ENCODE results near the gene TRAF3.

TRAF3 gene

GRCh38 chr14:102943454-102943853, 166.2 kb downstream of the TRAF3 start:
- no peak overlapping the region for H3K4me2 ChIP-seq (ENCODE audit: low read length)
- H3K4ac ChIP-seq (ENCODE audit: low read depth, low read length) = no peak overlapping the region
- peaks cover 11% of the 10 kb centered on the region for H3K36me3 ChIP-seq (ENCODE audit: control insufficient read depth, insufficient read depth, low read length)
- H3K79me2 ChIP-seq (ENCODE audit: control insufficient read depth, insufficient read depth, low read length) = no peaks in the 10 kb centered on the region
- WGBS (ENCODE audit: extremely low coverage, insufficient coverage, low lambda C conversion rate) = no CpG with 5 or more reads among the region's 16 CpGs
- H3K9ac ChIP-seq (ENCODE audit: low read length) = no peak overlapping the region
- H2BK120ac ChIP-seq (ENCODE audit: low read depth, low read length) = no peak overlapping the region
- no peak overlapping the region for H4K8ac ChIP-seq (ENCODE audit: low read depth, low read length)
- H4K5ac ChIP-seq (ENCODE audit: low read length) = no peak overlapping the region
- no peaks in the 10 kb centered on the region for H3K27me3 ChIP-seq (ENCODE audit: insufficient read depth, low read length, poor library complexity)
- H3K27ac ChIP-seq (ENCODE audit: low read depth, low read length) = no peak overlapping the region
- no peak overlapping the region for H3K18ac ChIP-seq (ENCODE audit: low read length)
- H2BK5ac ChIP-seq (ENCODE audit: low read length) = no peak overlapping the region
- H3K56ac ChIP-seq (ENCODE audit: low read length) = no peak overlapping the region
- no peaks in the 10 kb centered on the region for H3K79me1 ChIP-seq (ENCODE audit: low read length)
- H2AK5ac ChIP-seq (ENCODE audit: low read length) = no peak overlapping the region
- H2BK15ac ChIP-seq (replicated peaks; ENCODE audit: low read depth) = no peak overlapping the region
- DNase-seq = no peak
- H3K4me1 ChIP-seq (ENCODE audit: control insufficient read depth, low read depth, low read length) = no peaks in the 10 kb centered on the region
- H3K4me3 ChIP-seq (ENCODE audit: low read length) = no peak overlapping the region
- no peak overlapping the region for H3K23ac ChIP-seq (ENCODE audit: low read length)

GRCh38 chr14:102943979-102944378, 166.7 kb downstream of the TRAF3 start:
- no peak overlapping the region for H3K4me2 ChIP-seq (ENCODE audit: low read length)
- no peak overlapping the region for H3K27ac ChIP-seq (ENCODE audit: low read depth, low read length)
- H2BK15ac ChIP-seq (replicated peaks; ENCODE audit: low read depth) = no peak overlapping the region
- no CpG with 5 or more reads among the region's 15 CpGs for WGBS (ENCODE audit: extremely low coverage, insufficient coverage, low lambda C conversion rate)
- peaks cover 11% of the 10 kb centered on the region for H3K36me3 ChIP-seq (ENCODE audit: control insufficient read depth, insufficient read depth, low read length)
- H3K4ac ChIP-seq (ENCODE audit: low read depth, low read length) = no peak overlapping the region
- H3K18ac ChIP-seq (ENCODE audit: low read length) = no peak overlapping the region
- DNase-seq = no peak
- H3K79me1 ChIP-seq (ENCODE audit: low read length) = no peaks in the 10 kb centered on the region
- no peak overlapping the region for H3K23ac ChIP-seq (ENCODE audit: low read length)
- no peak overlapping the region for H4K5ac ChIP-seq (ENCODE audit: low read length)
- no peaks in the 10 kb centered on the region for H3K27me3 ChIP-seq (ENCODE audit: insufficient read depth, low read length, poor library complexity)
- H3K56ac ChIP-seq (ENCODE audit: low read length) = no peak overlapping the region
- H3K79me2 ChIP-seq (ENCODE audit: control insufficient read depth, insufficient read depth, low read length) = no peaks in the 10 kb centered on the region
- H3K4me1 ChIP-seq (ENCODE audit: control insufficient read depth, low read depth, low read length) = no peaks in the 10 kb centered on the region
- H3K4me3 ChIP-seq (ENCODE audit: low read length) = no peak overlapping the region
- H2BK5ac ChIP-seq (ENCODE audit: low read length) = no peak overlapping the region
- no peak overlapping the region for H4K8ac ChIP-seq (ENCODE audit: low read depth, low read length)
- no peak overlapping the region for H2BK120ac ChIP-seq (ENCODE audit: low read depth, low read length)
- H2AK5ac ChIP-seq (ENCODE audit: low read length) = no peak overlapping the region
- no peak overlapping the region for H3K9ac ChIP-seq (ENCODE audit: low read length)

- H3K18ac ChIP-seq (ENCODE audit: low read length) = no peak overlapping the region
- DNase-seq = no peak
- no peak overlapping the region for H2BK120ac ChIP-seq (ENCODE audit: low read depth, low read length)
- H3K79me1 ChIP-seq (ENCODE audit: low read length) = no peaks in the 10 kb centered on the region
- no peak overlapping the region for H3K27ac ChIP-seq (ENCODE audit: low read depth, low read length)
- H2AK5ac ChIP-seq (ENCODE audit: low read length) = no peak overlapping the region
- H3K4me2 ChIP-seq (ENCODE audit: low read length) = no peak overlapping the region
- no CpG with 5 or more reads among the region's 36 CpGs for WGBS (ENCODE audit: extremely low coverage, insufficient coverage, low lambda C conversion rate)
- no peak overlapping the region for H2BK5ac ChIP-seq (ENCODE audit: low read length)
- H4K8ac ChIP-seq (ENCODE audit: low read depth, low read length) = no peak overlapping the region
- H3K4me1 ChIP-seq (ENCODE audit: control insufficient read depth, low read depth, low read length) = no peaks in the 10 kb centered on the region
- H3K9ac ChIP-seq (ENCODE audit: low read length) = no peak overlapping the region
- H3K23ac ChIP-seq (ENCODE audit: low read length) = no peak overlapping the region
- no peaks in the 10 kb centered on the region for H3K79me2 ChIP-seq (ENCODE audit: control insufficient read depth, insufficient read depth, low read length)
- H2BK15ac ChIP-seq (replicated peaks; ENCODE audit: low read depth) = no peak overlapping the region
- peaks cover 17% of the 10 kb centered on the region for H3K36me3 ChIP-seq (ENCODE audit: control insufficient read depth, insufficient read depth, low read length)
- no peak overlapping the region for H3K4ac ChIP-seq (ENCODE audit: low read depth, low read length)
- no peaks in the 10 kb centered on the region for H3K27me3 ChIP-seq (ENCODE audit: insufficient read depth, low read length, poor library complexity)
- no peak overlapping the region for H3K4me3 ChIP-seq (ENCODE audit: low read length)
- H4K5ac ChIP-seq (ENCODE audit: low read length) = no peak overlapping the region
- no peak overlapping the region for H3K56ac ChIP-seq (ENCODE audit: low read length)
These were observed 167.4 kb downstream of the TRAF3 start for GRCh38 chr14:102944448-102945330.

- H3K27ac ChIP-seq (ENCODE audit: low read depth, low read length) = no peak overlapping the region
- no peaks in the 10 kb centered on the region for H3K27me3 ChIP-seq (ENCODE audit: insufficient read depth, low read length, poor library complexity)
- peaks cover 20% of the 10 kb centered on the region for H3K36me3 ChIP-seq (ENCODE audit: control insufficient read depth, insufficient read depth, low read length)
- no peak overlapping the region for H2AK5ac ChIP-seq (ENCODE audit: low read length)
- no peak for DNase-seq
- H3K4me1 ChIP-seq (ENCODE audit: control insufficient read depth, low read depth, low read length) = no peaks in the 10 kb centered on the region
- H2BK5ac ChIP-seq (ENCODE audit: low read length) = no peak overlapping the region
- no peaks in the 10 kb centered on the region for H3K79me2 ChIP-seq (ENCODE audit: control insufficient read depth, insufficient read depth, low read length)
- WGBS (ENCODE audit: extremely low coverage, insufficient coverage, low lambda C conversion rate) = no CpG with 5 or more reads among the region's 29 CpGs
- H3K56ac ChIP-seq (ENCODE audit: low read length) = no peak overlapping the region
- no peak overlapping the region for H3K9ac ChIP-seq (ENCODE audit: low read length)
- no peak overlapping the region for H2BK120ac ChIP-seq (ENCODE audit: low read depth, low read length)
- no peaks in the 10 kb centered on the region for H3K79me1 ChIP-seq (ENCODE audit: low read length)
- H3K18ac ChIP-seq (ENCODE audit: low read length) = no peak overlapping the region
- H3K4ac ChIP-seq (ENCODE audit: low read depth, low read length) = no peak overlapping the region
- no peak overlapping the region for H4K5ac ChIP-seq (ENCODE audit: low read length)
- no peak overlapping the region for H4K8ac ChIP-seq (ENCODE audit: low read depth, low read length)
- H3K4me3 ChIP-seq (ENCODE audit: low read length) = no peak overlapping the region
- H3K23ac ChIP-seq (ENCODE audit: low read length) = no peak overlapping the region
- no peak overlapping the region for H3K4me2 ChIP-seq (ENCODE audit: low read length)
- no peak overlapping the region for H2BK15ac ChIP-seq (replicated peaks; ENCODE audit: low read depth)
These were observed 168.3 kb downstream of the TRAF3 start for GRCh38 chr14:102945346-102946130.

GRCh38 chr14:102947321-102948103, 170.3 kb downstream of the TRAF3 start:
- Histone ChIP-seq H3K23ac (ENCODE audit: low read length) (no peak overlapping the region), H3K4ac (ENCODE audit: low read depth, low read length) (no peak overlapping the region), H3K79me2 (ENCODE audit: control insufficient read depth, insufficient read depth, low read length) (no peaks in the 10 kb centered on the region), H3K9ac (ENCODE audit: low read length) (no peak overlapping the region), H3K18ac (ENCODE audit: low read length) (no peak overlapping the region), H3K4me2 (ENCODE audit: low read length) (no peak overlapping the region), H3K79me1 (ENCODE audit: low read length) (no peaks in the 10 kb centered on the region), H2BK120ac (ENCODE audit: low read depth, low read length) (no peak overlapping the region), H3K4me1 (ENCODE audit: control insufficient read depth, low read depth, low read length) (no peaks in the 10 kb centered on the region), H3K36me3 (ENCODE audit: control insufficient read depth, insufficient read depth, low read length) (peaks cover 20% of the 10 kb centered on the region), H2BK5ac (ENCODE audit: low read length) (no peak overlapping the region), H3K27me3 (ENCODE audit: insufficient read depth, low read length, poor library complexity) (no peaks in the 10 kb centered on the region), H3K56ac (ENCODE audit: low read length) (no peak overlapping the region), H3K4me3 (ENCODE audit: low read length) (no peak overlapping the region), H2BK15ac (replicated peaks; ENCODE audit: low read depth) (no peak overlapping the region), H2AK5ac (ENCODE audit: low read length) (no peak overlapping the region), H4K8ac (ENCODE audit: low read depth, low read length) (no peak overlapping the region), H4K5ac (ENCODE audit: low read length) (no peak overlapping the region), H3K27ac (ENCODE audit: low read depth, low read length) (no peak overlapping the region)
- no CpG with 5 or more reads among the region's 27 CpGs for WGBS (ENCODE audit: extremely low coverage, insufficient coverage, low lambda C conversion rate)
- DNase-seq = no peak
